Prostate gland (tissue), 2 donors: ENCODE results near the gene USP34.

ENCODE experiments used
- POLR2A ChIP-seq: fragments of 450-650 bp; IDR thresholded peaks from one replicate; pipeline ENCODE4 v1.6.1; 2016; ENCODE audit warnings: antibody characterized with exemption, mild to moderate bottlenecking
- POLR2AphosphoS5 ChIP-seq: sonication (generic); formaldehyde crosslinking; IDR thresholded peaks from one replicate; pipeline ENCODE4 v1.6.1; 2017; ENCODE audit warnings: antibody characterized with exemption
- TF ChIP-seq, protein P1 (sequence below), 4 experiments: fragments of 200-600 bp in 2 of 4; fragments of 450-650 bp in 2 of 4; sonication (generic) in 2 of 4; IDR thresholded peaks; 1 replicate in 3 of 4; 2 replicates in 1 of 4; pipeline ENCODE4 v1.5.1; 2016 to 2019; ENCODE audit warnings: antibody characterized with exemption in 4 of 4, mild to moderate bottlenecking in 2 of 4, moderate library complexity in 2 of 4

DNA sequence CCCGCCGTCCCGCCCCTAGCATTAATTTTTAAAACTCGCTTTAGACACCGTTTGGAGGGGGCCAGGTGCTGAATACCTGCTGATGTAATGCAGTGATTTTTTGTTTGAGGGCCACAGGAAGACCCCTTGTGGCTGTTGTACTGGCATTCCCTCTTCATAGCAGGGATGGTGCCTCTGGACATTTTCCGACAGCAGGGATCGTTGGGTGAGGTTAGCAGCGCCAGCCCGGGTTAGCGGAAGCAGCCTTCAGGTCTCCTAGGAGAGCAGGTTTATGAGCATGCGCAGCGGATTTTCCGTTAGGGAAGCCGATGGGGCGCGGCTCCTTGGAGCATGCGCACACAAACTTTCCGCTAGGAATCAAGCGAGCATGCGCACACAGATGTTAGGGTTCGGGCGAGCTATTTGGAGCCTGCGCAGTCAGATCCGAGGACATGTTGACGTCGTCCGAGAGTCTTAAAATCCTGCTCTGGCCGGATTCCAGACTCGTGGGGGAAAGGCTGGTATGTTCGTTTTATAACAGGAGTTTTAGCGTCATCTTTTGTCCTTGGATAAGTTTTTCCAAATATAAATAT is 326.1 kb downstream of the USP34 start:
- TF ChIP-seq, protein P1, sequence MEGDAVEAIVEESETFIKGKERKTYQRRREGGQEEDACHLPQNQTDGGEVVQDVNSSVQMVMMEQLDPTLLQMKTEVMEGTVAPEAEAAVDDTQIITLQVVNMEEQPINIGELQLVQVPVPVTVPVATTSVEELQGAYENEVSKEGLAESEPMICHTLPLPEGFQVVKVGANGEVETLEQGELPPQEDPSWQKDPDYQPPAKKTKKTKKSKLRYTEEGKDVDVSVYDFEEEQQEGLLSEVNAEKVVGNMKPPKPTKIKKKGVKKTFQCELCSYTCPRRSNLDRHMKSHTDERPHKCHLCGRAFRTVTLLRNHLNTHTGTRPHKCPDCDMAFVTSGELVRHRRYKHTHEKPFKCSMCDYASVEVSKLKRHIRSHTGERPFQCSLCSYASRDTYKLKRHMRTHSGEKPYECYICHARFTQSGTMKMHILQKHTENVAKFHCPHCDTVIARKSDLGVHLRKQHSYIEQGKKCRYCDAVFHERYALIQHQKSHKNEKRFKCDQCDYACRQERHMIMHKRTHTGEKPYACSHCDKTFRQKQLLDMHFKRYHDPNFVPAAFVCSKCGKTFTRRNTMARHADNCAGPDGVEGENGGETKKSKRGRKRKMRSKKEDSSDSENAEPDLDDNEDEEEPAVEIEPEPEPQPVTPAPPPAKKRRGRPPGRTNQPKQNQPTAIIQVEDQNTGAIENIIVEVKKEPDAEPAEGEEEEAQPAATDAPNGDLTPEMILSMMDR (IDR thresholded peaks at IDR 0.05): peak in 1 of 4 experiments; percentile 22
- TF ChIP-seq POLR2AphosphoS5 (peak; percentile 99), POLR2A (peak; percentile 23)
